ENCODE data around the gene KLHL12. TPM values are rescaled to one million over a fixed set of nuclear protein-coding genes. Genes with fewer than 3 reads are reported as not detected.

KLHL12 gene
- total RNA-seq, 1 experiment from 2014 or later: 35.4 TPM

- BruUV-seq (replicated peaks): no TSS peak
- peak; percentile 68 for DNase-seq
- peak; percentile 63 for TF ChIP-seq CTCF (IDR thresholded peaks at IDR 0.05; ENCODE audit: unreplicated experiment)
- no peak overlapping the region for H3K27ac Mint-ChIP-seq (ENCODE audit: unreplicated experiment)
- intact Hi-C loops (cut with micrococcal nuclease; ENCODE audit: unreplicated experiment): loop anchor here (1.0 to 2.0 kb wide), 2 partner anchors 30 to 42 kb away; partner anchors contain the start of gene KLHL12
- H3K36me3 Mint-ChIP-seq (ENCODE audit: insufficient read depth, unreplicated experiment): peaks cover 21% of the 10 kb centered on the region
- H3K4me3 Mint-ChIP-seq (ENCODE audit: low read depth, unreplicated experiment): no peak overlapping the region
- H3K4me1 Mint-ChIP-seq (ENCODE audit: low read depth, unreplicated experiment): peaks cover 14% of the 10 kb centered on the region
- H3K27me3 Mint-ChIP-seq (ENCODE audit: unreplicated experiment): peaks cover 28% of the 10 kb centered on the region
- no peaks in the 10 kb centered on the region for H3K9me3 Mint-ChIP-seq (ENCODE audit: low read depth, unreplicated experiment)
- CTCF ChIA-PET: interaction anchor here (0.5 to 1.6 kb wide), 3 partner anchors 9 to 160 kb away, joined by 4 to 9 read pairs (median 8); no protein-coding TSS in a partner anchor
Observed at GRCh38 chr1:202968895-202969295, 41.9 kb upstream of the KLHL12 start.

- CTCF ChIA-PET: interaction anchor here (0.5 to 1.7 kb wide), 4 partner anchors 9 to 159 kb away, joined by 4 to 10 read pairs (median 8); partner anchors contain the start of gene KLHL12
- no peak overlapping the region for H3K4me3 Mint-ChIP-seq (ENCODE audit: low read depth, unreplicated experiment)
Observed at GRCh38 chr1:202968351-202968750, 41.3 kb upstream of the KLHL12 start.

GRCh38 chr1:202967684-202968281 lies 40.7 kb upstream of the KLHL12 start:
- CTCF ChIA-PET: interaction anchor here (1.4 to 1.7 kb wide), 3 partner anchors 8 to 41 kb away, joined by 8 to 10 read pairs (median 9); partner anchors contain the start of gene KLHL12
- intact Hi-C loops (cut with micrococcal nuclease; ENCODE audit: unreplicated experiment): loop anchor here (2.0 kb wide), 1 partner anchor 41 kb away; the partner anchor contains the start of gene KLHL12

More at GRCh38 chr1:202968351-202968750, 41.3 kb upstream of the KLHL12 start:
- BruUV-seq (replicated peaks): no TSS peak
- Mint-ChIP-seq H3K9me3 (ENCODE audit: low read depth, unreplicated experiment) (no peaks in the 10 kb centered on the region), H3K36me3 (ENCODE audit: insufficient read depth, unreplicated experiment) (peaks cover 21% of the 10 kb centered on the region), H3K27me3 (ENCODE audit: unreplicated experiment) (peaks cover 22% of the 10 kb centered on the region), H3K27ac (ENCODE audit: unreplicated experiment) (no peak overlapping the region), H3K4me1 (ENCODE audit: low read depth, unreplicated experiment) (peaks cover 14% of the 10 kb centered on the region)
- TF ChIP-seq CTCF (IDR thresholded peaks at IDR 0.05; ENCODE audit: unreplicated experiment): no peak
- intact Hi-C loops (cut with micrococcal nuclease; ENCODE audit: unreplicated experiment): loop anchor here (2.0 kb wide), 1 partner anchor 42 kb away; the partner anchor contains the start of gene KLHL12
- DNase-seq: no peak

More at GRCh38 chr1:202967684-202968281, 40.7 kb upstream of the KLHL12 start:
- H3K27ac Mint-ChIP-seq (ENCODE audit: unreplicated experiment): no peak overlapping the region
- peaks cover 14% of the 10 kb centered on the region for H3K4me1 Mint-ChIP-seq (ENCODE audit: low read depth, unreplicated experiment)
- H3K4me3 Mint-ChIP-seq (ENCODE audit: low read depth, unreplicated experiment): peak overlapping the region; percentile 79
- H3K9me3 Mint-ChIP-seq (ENCODE audit: low read depth, unreplicated experiment): no peaks in the 10 kb centered on the region
- BruUV-seq (replicated peaks): no TSS peak
- no peak for TF ChIP-seq CTCF (IDR thresholded peaks at IDR 0.05; ENCODE audit: unreplicated experiment)
- H3K27me3 Mint-ChIP-seq (ENCODE audit: unreplicated experiment): peaks cover 17% of the 10 kb centered on the region
- peaks cover 21% of the 10 kb centered on the region for H3K36me3 Mint-ChIP-seq (ENCODE audit: insufficient read depth, unreplicated experiment)
- DNase-seq: no peak

Data from Calu3 (cell line).